ENCODE data around the gene HTR4. TPM values are rescaled to one million over a fixed set of nuclear protein-coding genes. Genes with fewer than 3 reads are reported as not detected.

HTR4 gene
- polyA plus RNA-seq, 1 donor from 2014 or later = not detected

- H3K4me3 ChIP-seq (ENCODE audit: low read length) = no peak overlapping the region
- no peak overlapping the region for H3K27ac ChIP-seq (ENCODE audit: low read length)
- TF ChIP-seq EZH2 (IDR thresholded peaks at IDR 0.05; ENCODE audit: borderline replicate concordance, insufficient read depth, low read length, poor library complexity, severe bottlenecking) = no peak
- no peaks in the 10 kb centered on the region for H3K79me2 ChIP-seq (replicated peaks; ENCODE audit: insufficient read depth, low read length)
- no peak overlapping the region for H3K9ac ChIP-seq (ENCODE audit: low read length)
- H3K27me3 ChIP-seq (ENCODE audit: insufficient read depth, low read depth, low read length) = no peaks in the 10 kb centered on the region
- no peaks in the 10 kb centered on the region for H3K9me3 ChIP-seq (ENCODE audit: low read length)
- H4K20me1 ChIP-seq (ENCODE audit: insufficient read depth) = no peaks in the 10 kb centered on the region
- H3K4me2 ChIP-seq (ENCODE audit: low read length) = no peak overlapping the region
- H3K9me2 ChIP-seq (ENCODE audit: insufficient read depth, low read length) = no peaks in the 10 kb centered on the region
- H3K36me3 ChIP-seq (ENCODE audit: insufficient read depth, low read length) = no peaks in the 10 kb centered on the region
- no peaks in the 10 kb centered on the region for H3F3A ChIP-seq (ENCODE audit: insufficient read depth, low read length, poor library complexity, severe bottlenecking)
- no peak overlapping the region for H2AFZ ChIP-seq (ENCODE audit: low read depth, low read length)
Observed at GRCh38 chr5:148685520-148686134, 31.3 kb upstream of the HTR4 start.

- Histone ChIP-seq H3F3A (ENCODE audit: insufficient read depth, low read length, poor library complexity, severe bottlenecking) (no peaks in the 10 kb centered on the region), H3K27me3 (ENCODE audit: insufficient read depth, low read depth, low read length) (no peaks in the 10 kb centered on the region), H3K4me2 (ENCODE audit: low read length) (no peak overlapping the region), H4K20me1 (ENCODE audit: insufficient read depth) (no peaks in the 10 kb centered on the region), H3K36me3 (ENCODE audit: insufficient read depth, low read length) (no peaks in the 10 kb centered on the region), H3K79me2 (replicated peaks; ENCODE audit: insufficient read depth, low read length) (no peaks in the 10 kb centered on the region), H3K27ac (ENCODE audit: low read length) (no peak overlapping the region), H2AFZ (ENCODE audit: low read depth, low read length) (no peak overlapping the region), H3K9ac (ENCODE audit: low read length) (no peak overlapping the region), H3K9me2 (ENCODE audit: insufficient read depth, low read length) (no peaks in the 10 kb centered on the region), H3K9me3 (ENCODE audit: low read length) (no peaks in the 10 kb centered on the region), H3K4me3 (ENCODE audit: low read length) (no peak overlapping the region)
- no peak for TF ChIP-seq EP300 (conservative IDR thresholded peaks at IDR 0.05; ENCODE audit: poor library complexity, severe bottlenecking)
- no peak for TF ChIP-seq CTCF (IDR thresholded peaks at IDR 0.05; ENCODE audit: poor library complexity, severe bottlenecking)
- no peak for TF ChIP-seq REST (IDR thresholded peaks at IDR 0.05; ENCODE audit: borderline replicate concordance)
- no peak for TF ChIP-seq POLR2AphosphoS5 (IDR thresholded peaks at IDR 0.05)
- no peak for TF ChIP-seq EZH2 (IDR thresholded peaks at IDR 0.05; ENCODE audit: borderline replicate concordance, insufficient read depth, low read length, poor library complexity, severe bottlenecking)
- TF ChIP-seq MXI1 (conservative IDR thresholded peaks at IDR 0.05; ENCODE audit: poor library complexity, severe bottlenecking) = no peak
- TF ChIP-seq SMC3 (conservative IDR thresholded peaks at IDR 0.05; ENCODE audit: poor library complexity) = no peak
- TF ChIP-seq TAF1 (IDR thresholded peaks at IDR 0.05; ENCODE audit: low read depth) = no peak
- no peak for TF ChIP-seq RAD21 (conservative IDR thresholded peaks at IDR 0.05)
Observed at GRCh38 chr5:148684528-148684927, 30.2 kb upstream of the HTR4 start.

All from neural cell (in vitro differentiated cells).